Endothelial cell of umbilical vein (primary cell): ENCODE measurements around the gene BCL2. TPM values are rescaled to one million over a fixed set of nuclear protein-coding genes. Genes with fewer than 3 reads are reported as not detected.

Experiments used
- BruUV-seq: library from RNA; stranded (reverse); fragments of 400-500 nt; replicated peaks from 2 replicates; lab custom pipeline; 2021; lab: Mats Ljungman, UMichigan
- CTCF ChIA-PET: fragments of 300-600, 350-600 bp; sonication (Branson Sonifier 250); formaldehyde crosslinking; loops from one replicate; lab custom pipeline; 2021; ENCODE audit warnings: antibody characterized with exemption, inconsistent platforms; lab: Charles Lee
- POLR2A ChIA-PET: fragments of 300-600, 350-600 bp; sonication (Branson Sonifier 250); formaldehyde crosslinking; loops from one replicate; lab custom pipeline; 2021; ENCODE audit warnings: antibody characterized with exemption, inconsistent platforms; lab: Charles Lee
- DNase-seq: peaks from one replicate; pipeline ENCODE4 v3.0.0-alpha.2; 2011; ENCODE audit warnings: low read depth, low spot score
- FAIRE-seq: peaks from 2 replicates; lab custom pipeline; 2011; peaks lifted over from hg19 to GRCh38; lab: Jason Lieb, UNC
- H2AFZ ChIP-seq: 2 replicates; pipeline ENCODE4 v1.6.0; 2012; ENCODE audit warnings: low read depth, low read length, control low read depth, inconsistent platforms
- H3K27ac ChIP-seq: 2 replicates; pipeline ENCODE4 v1.5.1; 2011; ENCODE audit warnings: low read depth, mild to moderate bottlenecking, control low read depth, low read length, moderate library complexity; ENCODE audit not compliant: insufficient read depth
- H3K27me3 ChIP-seq, 2 experiments: 2 replicates each; pipeline versions ENCODE4 v1.6.0 to v1.6.1; 2011; ENCODE audit warnings: low read length in 2 of 2, mixed read lengths in 1 of 2; ENCODE audit not compliant: control insufficient read depth in 2 of 2, insufficient read depth in 2 of 2
- H3K36me3 ChIP-seq, 2 experiments: 2 replicates in 1 of 2; 3 replicates in 1 of 2; pipeline ENCODE4 v1.5.1; 2011; ENCODE audit warnings: low read length in 2 of 2, mild to moderate bottlenecking in 1 of 2, moderate library complexity in 1 of 2; ENCODE audit not compliant: control insufficient read depth in 2 of 2, insufficient read depth in 2 of 2; ENCODE audit errors: extremely low read depth in 1 of 2
- H3K4me1 ChIP-seq: 3 replicates; pipeline ENCODE4 v1.5.1; 2011; ENCODE audit warnings: mild to moderate bottlenecking, low read length; ENCODE audit not compliant: control insufficient read depth, insufficient read depth; ENCODE audit errors: extremely low read depth
- H3K4me2 ChIP-seq: 2 replicates; pipeline ENCODE4 v1.6.1; 2011; ENCODE audit warnings: low read length, control low read depth, mixed read lengths; ENCODE audit not compliant: insufficient read depth
- H3K4me3 ChIP-seq, 3 experiments: fragments of 200-600 bp in 1 of 3; sonication (generic), shearing (Covaris generic) in 1 of 3; replicated peaks in 1 of 3; 2 replicates each; pipeline ENCODE4 v1.5.1; 2011 to 2016; ENCODE audit warnings: control low read depth in 3 of 3, low read length in 3 of 3, mild to moderate bottlenecking in 2 of 3, inconsistent platforms in 1 of 3, low read depth in 1 of 3, moderate library complexity in 1 of 3; ENCODE audit not compliant: insufficient read depth in 1 of 3
- H3K79me2 ChIP-seq: 2 replicates; pipeline ENCODE4 v1.6.0; 2012; ENCODE audit warnings: low read length, inconsistent platforms; ENCODE audit not compliant: control insufficient read depth, insufficient read depth
- H3K9ac ChIP-seq: replicated peaks from 2 replicates; pipeline ENCODE3; 2011; ENCODE audit warnings: low read length, control low read depth; ENCODE audit not compliant: insufficient read depth; ENCODE audit errors: extremely low read depth
- H3K9me1 ChIP-seq: replicated peaks from 3 replicates; pipeline ENCODE4 v1.6.0; 2011; ENCODE audit warnings: mild to moderate bottlenecking, low read length; ENCODE audit not compliant: control insufficient read depth, insufficient read depth; ENCODE audit errors: extremely low read depth
- H3K9me3 ChIP-seq: replicated peaks from 2 replicates; pipeline ENCODE4 v1.5.1; 2012; ENCODE audit warnings: low read length, inconsistent platforms; ENCODE audit not compliant: control insufficient read depth, insufficient read depth
- H4K20me1 ChIP-seq: replicated peaks from 2 replicates; pipeline ENCODE3; 2011; ENCODE audit warnings: mild to moderate bottlenecking, low read length; ENCODE audit not compliant: control insufficient read depth, insufficient read depth; ENCODE audit errors: extremely low read depth
- CTCF ChIP-seq, 2 donors: IDR thresholded peaks; 1 replicate in 1 of 2; 2 replicates in 1 of 2; pipeline ENCODE4 v1.5.1; 2011; ENCODE audit warnings: low read length in 2 of 2, mild to moderate bottlenecking in 2 of 2, moderate library complexity in 2 of 2, control low read depth in 1 of 2, inconsistent platforms in 1 of 2, low read depth in 1 of 2; ENCODE audit not compliant: insufficient read depth in 1 of 2; ENCODE audit errors: extremely low read depth in 1 of 2
- EZH2 ChIP-seq: IDR thresholded peaks from 2 replicates; pipeline ENCODE4 v1.6.1; 2012; ENCODE audit warnings: borderline replicate concordance, low read depth, mild to moderate bottlenecking, moderate library complexity, low read length, inconsistent platforms; ENCODE audit not compliant: severe bottlenecking
- FOS ChIP-seq: IDR thresholded peaks from 2 replicates; pipeline ENCODE4 v1.6.1; 2011; ENCODE audit warnings: mild to moderate bottlenecking, low read length, moderate library complexity, borderline replicate concordance; ENCODE audit not compliant: insufficient read depth
- GATA2 ChIP-seq: IDR thresholded peaks from 2 replicates; pipeline ENCODE4 v1.7.0; 2011; ENCODE audit warnings: low read depth, mild to moderate bottlenecking, moderate library complexity, mixed read lengths, low read length; ENCODE audit not compliant: insufficient read length, insufficient read depth
- JUN ChIP-seq: IDR thresholded peaks from 2 replicates; pipeline ENCODE4 v1.6.1; 2011; ENCODE audit warnings: borderline replicate concordance, low read depth; ENCODE audit not compliant: insufficient read length, insufficient read depth
- MAX ChIP-seq: IDR thresholded peaks from 2 replicates; pipeline ENCODE4 v1.6.1; 2011; ENCODE audit not compliant: insufficient read depth, insufficient read length
- MYC ChIP-seq: IDR thresholded peaks from one replicate; pipeline ENCODE4 v1.6.1; 2011; ENCODE audit warnings: mild to moderate bottlenecking, low read depth, low read length
- POLR2A ChIP-seq: IDR thresholded peaks from 2 replicates; pipeline ENCODE4 v1.6.1; 2012; ENCODE audit warnings: low read depth, mild to moderate bottlenecking, control low read depth, low read length
- POLR2AphosphoS5 ChIP-seq: IDR thresholded peaks from 2 replicates; pipeline ENCODE4 v1.6.1; 2012; ENCODE audit warnings: low read depth, mild to moderate bottlenecking, control low read depth, low read length, moderate library complexity; ENCODE audit not compliant: insufficient read depth
- dilution Hi-C: fragments of 300-500 bp; cut with MboI; formaldehyde crosslinking; loops from one replicate; pipeline ENCODE4 v1.15.0; 2019; ENCODE audit warnings: low sequenced_read_pairs; ENCODE audit not compliant: extremely low pct_ligation_motif_present
- intact Hi-C: fragments of 100-400 bp; cut with micrococcal nuclease; formaldehyde crosslinking; loops from one replicate; pipeline ENCODE4 v1.10.0; 2022
- polyA plus RNA-seq, 4 experiments: library from polyadenylated mRNA; depleted of rRNA in 3 of 4; stranded (reverse) in 3 of 4; unstranded in 1 of 4; fragments of >200 nt; gene quantifications; 2 replicates each; pipeline versions ENCODE4 v1.2.1 to v1.2.3, GENCODE V29; 2011 to 2012; ENCODE audit warnings: missing spikeins in 1 of 4
- total RNA-seq: library from RNA; stranded (reverse); gene quantifications from 2 replicates; pipeline ENCODE4 v1.2.3, GENCODE V29; 2021

Gene BCL2
- total and polyA plus RNA-seq, 2 donors (not counting 3 experiments of a cell fraction or from before 2014, with no cell fraction given) = 0.35 to 5.0 TPM

- H3K9me3 ChIP-seq = no peaks in the 10 kb centered on the region
- no peak overlapping the region for H3K27ac ChIP-seq
- intact Hi-C loops (loop anchor here (10.0 kb wide), 1 partner anchor 198 kb away; no protein-coding TSS in a partner anchor), dilution Hi-C loops (no loop called here)
- H3K9ac ChIP-seq = no peak overlapping the region
- no peak for FAIRE-seq
- no peak overlapping the region for H2AFZ ChIP-seq
- no peaks in the 10 kb centered on the region for H3K79me2 ChIP-seq
- ChIA-PET CTCF (no interaction called here), POLR2A (no interaction called here)
- TF ChIP-seq EZH2 (no peak), MYC (no peak), MAX (no peak), POLR2AphosphoS5 (no peak), GATA2 (no peak), JUN (no peak), FOS (no peak), CTCF (IDR thresholded peaks at IDR 0.05; ENCODE audit: extremely low read depth in 1 of 2, insufficient read depth in 1 of 2, low read depth in 1 of 2, low read length in 2 of 2) (no peak), POLR2A (no peak)
- H3K4me3 ChIP-seq = no peak overlapping the region
- no TSS peak for BruUV-seq
- no peaks in the 10 kb centered on the region for H4K20me1 ChIP-seq
- H3K27me3 ChIP-seq = no peaks in the 10 kb centered on the region
- no peaks in the 10 kb centered on the region for H3K36me3 ChIP-seq
- no peak for DNase-seq
- H3K9me1 ChIP-seq = no peaks in the 10 kb centered on the region
- H3K4me2 ChIP-seq = no peak overlapping the region
- H3K4me1 ChIP-seq = peaks cover 7% of the 10 kb centered on the region
Observed at GRCh38 chr18:63236921-63237846, 82.4 kb downstream of the BCL2 start.
